Stimulated activated CD8-positive, alpha-beta memory T cell treated with anti-CD3 and anti-CD28 coated beads, Interleukin-4, amount 100 ng/mL, for 48 hours (primary cell): ENCODE results near the gene ATRN.
"Not testable (repeated sequence)": the region's sequence is repeated elsewhere in the genome, so short reads cannot be mapped to it uniquely, and the experiment has no call there.

Experiments used
- DNase-seq: peaks from one replicate; pipeline ENCODE4 v3.0.0-alpha.2; 2020

The ATRN gene

DNA sequence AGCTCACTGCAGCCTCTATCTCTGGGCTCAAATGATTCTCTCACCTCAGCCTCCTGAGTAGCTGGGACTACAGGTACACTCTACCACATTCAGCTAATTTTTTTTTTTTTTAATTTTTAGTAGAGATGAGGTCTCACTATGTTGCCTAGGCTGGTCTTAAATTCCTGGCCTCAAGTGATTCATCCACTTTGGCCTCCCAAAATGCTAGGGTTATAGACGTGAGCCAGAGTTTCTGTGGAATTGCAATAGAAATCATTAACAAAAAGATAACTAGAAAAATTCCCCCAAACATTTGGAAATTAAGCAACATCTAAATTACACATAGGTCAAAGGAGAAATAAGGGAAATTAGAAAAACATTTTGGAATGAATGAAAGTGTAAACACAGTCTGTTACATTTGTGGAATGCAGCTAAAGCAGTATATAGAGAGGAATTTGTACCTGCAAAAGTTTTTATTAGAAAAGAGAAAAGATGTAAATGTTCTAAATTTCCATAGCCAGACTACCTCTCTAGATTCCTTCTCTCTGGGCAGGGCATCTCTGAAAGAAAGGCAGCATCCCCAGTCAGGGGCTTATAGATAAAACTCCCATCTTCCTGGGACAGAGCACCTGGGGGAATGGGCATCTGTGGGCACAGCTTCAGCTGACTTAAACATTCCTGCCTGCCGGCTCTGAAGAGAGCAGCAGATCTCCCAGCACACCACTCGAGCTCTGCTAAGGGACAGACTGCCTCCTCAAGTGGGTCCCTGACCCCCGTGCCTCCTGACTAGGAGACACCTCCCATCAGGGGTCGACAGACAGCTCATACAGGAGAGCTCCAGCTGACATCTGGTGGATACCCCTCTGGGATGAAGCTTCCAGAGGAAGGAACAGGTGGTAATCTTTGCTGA is 51.3 kb downstream of the ATRN start:
- no peak for DNase-seq

DNA sequence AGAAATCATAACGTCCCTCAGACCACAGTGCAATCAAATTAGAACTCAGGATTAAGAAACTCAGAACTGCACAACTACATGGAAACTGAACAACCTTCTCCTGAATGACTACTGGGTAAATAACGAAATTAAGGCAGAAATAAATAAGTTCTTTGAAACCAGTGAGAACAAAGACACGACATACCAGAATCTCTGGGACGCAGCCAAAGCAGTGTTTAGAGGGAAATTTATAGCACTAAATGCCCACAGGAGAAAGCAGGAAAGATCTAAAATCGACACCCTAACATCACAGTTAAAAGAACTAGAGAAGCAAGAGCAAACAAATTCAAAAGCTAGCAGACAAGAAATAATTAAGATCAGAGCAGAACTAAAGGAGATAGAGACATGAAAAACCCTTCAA is 53.9 kb downstream of the ATRN start:
- not testable (repeated sequence) for DNase-seq

DNA sequence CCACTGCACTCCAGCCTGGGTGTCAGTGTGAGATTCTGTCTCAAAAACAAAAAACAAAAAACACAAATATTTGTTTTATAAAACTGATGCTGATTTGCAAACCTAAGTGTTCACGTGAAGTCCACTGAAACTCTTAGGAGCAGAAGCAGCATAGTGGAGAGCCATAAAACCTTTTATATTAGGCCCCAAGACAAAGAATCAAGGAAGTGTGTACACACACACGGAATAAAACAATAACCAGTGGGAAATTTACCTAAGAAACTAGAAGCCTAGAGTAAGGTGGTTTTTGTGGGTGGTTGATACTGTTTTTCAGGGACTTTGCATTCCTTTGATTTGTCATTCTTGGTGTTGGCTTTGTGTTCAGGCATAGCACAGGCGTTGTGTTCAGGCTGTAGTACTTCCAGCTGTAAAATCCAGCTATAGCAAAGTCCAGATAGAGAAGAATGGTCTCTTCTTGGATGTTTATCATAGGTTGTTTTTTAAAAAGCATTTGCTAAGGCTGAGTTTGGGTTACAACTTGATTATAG is 61.3 kb downstream of the ATRN start:
- DNase-seq = no peak

DNA sequence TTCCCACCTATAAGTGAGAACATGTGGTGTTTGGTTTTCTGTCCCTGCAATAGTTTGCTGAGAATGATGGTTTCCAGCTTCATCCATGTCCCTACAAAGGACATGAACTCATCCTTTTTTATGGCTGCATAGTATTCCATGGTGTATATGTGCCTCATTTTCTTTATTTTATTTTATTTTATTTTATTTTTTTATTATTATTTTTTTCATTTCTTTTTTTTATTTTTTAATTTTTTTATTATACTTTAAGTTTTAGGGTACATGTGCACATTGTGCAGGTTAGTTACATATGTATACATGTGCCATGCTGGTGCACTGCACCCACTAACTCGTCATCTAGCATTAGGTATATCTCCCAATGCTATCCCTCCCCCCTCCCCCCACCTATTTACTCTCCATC is 66.9 kb downstream of the ATRN start:
- DNase-seq = not testable (repeated sequence)

DNA sequence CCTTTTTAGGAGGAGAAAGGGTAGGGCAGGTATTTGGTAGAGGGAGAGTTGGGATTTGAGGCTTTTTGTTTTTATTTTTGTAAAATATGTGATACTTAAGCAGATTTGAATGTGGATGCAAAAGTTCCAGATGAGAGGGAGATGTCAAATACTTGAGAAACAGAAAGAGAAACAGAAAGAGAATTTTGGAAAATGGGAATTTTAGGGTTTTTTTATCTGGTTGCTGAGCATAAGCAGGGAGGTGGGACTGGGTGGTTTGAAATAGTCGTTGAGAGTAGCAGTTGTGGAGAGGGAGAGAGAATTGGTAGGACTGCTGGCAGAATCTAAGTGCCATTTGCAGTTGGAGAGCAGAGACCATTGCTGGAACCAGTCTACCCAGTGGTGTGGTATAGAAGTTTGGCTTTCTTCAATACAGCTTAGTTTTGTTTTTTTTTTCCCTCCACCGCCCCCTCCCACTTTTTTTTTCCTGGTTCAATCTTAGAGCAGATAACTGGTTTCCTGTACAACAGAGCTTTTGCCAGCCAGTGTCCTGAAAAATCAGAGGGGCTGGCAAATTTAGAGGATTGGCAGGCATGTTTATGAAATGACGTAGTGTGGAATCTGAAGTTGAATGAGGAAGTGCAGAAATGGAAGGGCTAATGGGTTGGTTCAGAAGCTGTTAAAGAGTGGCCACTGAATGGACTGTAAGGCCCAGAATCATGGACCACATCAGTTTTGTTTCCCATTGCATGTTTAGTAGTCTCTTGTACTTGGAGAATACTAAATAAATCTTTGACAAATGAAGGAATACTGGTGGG is 68.7 kb downstream of the ATRN start:
- no peak for DNase-seq

DNA sequence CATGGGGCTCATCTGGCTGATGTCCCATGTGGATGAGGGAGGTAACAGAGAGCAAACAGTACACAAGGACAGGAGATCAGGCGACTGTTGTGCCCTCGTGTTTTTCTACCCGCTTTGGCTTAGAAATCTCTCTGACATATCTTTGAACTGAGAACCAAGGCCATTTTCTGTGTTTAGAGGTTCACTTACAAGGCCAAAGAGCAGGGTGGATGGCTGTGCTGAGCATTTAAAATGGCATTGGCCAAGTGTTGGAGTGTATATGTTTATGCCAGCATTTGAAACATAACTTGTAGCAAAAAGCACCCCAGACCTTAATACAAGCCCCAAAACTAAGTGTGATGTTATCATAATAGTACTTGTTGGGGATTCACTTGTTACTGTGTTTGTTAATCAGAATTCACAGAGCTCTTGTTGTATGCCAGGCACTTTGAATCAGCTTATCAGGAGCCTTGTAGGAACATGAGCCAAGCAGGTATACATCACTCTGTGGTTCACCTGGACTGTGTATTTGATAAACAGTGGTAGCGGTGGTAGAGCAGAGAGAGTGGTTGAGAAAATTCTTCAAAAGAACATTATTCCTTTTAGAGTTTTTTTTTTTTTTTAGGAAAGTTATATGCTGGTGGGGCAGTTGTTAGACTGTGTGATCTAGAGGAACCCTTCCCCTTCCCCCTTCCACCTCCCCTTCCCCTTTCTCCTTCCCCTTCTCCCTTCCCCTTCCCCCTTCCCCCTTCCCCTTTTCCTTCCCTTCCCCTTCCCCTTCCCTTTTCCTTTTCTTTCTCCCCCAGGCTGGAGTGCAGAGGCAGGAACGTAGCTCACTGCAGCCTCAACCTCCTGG is 71.3 kb downstream of the ATRN start:
- no peak for DNase-seq

DNA sequence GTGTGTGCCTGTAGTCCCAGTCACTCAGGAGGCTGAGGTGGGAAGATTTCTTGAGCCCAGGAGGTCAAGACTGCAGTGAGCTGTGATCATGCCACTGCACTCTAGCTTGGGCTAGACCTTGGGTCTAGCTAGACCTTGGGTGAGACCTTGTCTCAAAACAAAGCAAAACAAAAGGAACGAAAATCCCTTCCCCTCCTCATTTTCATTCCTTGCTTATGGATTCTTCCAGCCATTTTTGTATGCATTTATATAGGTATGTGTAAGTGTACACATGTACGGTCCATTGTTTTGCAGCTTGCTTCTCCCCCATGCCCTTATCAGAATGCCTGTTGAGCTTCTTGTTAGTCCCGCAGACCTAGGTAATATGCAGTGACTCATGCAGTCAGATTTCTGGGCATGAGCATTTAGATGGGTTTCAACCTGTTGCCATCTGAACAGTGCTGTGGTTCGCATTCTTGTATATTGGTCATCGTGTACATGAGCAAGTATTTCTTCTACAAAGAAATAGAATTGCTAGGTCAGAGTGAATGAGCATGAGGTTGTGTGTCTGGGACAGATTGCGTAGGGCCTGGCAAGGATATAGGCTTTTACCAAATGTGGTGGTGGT is 73.2 kb downstream of the ATRN start:
- no peak for DNase-seq

DNA sequence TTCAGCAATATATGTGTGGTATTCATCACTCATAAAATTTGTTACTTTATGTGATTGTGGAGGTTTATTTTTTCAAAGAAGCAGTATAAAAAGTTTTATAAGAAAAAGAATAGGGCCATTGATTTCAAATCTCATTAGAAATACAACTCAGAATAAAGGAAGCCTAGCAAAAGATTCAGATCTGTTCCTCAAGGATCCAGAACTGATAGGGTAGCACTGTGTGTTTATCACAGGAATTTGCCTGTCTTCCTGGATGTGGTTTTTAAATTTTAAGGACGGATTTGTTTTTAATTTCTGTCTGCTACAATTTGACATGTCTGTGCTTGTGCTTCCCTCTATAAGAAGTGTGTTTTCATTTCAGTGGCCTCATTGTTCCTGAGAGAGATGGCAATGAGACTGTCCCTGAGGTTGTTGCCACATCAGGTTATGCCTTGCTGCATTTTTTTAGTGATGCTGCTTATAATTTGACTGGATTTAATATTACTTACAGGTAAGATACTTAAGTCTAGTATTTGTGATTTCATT is 74.6 kb downstream of the ATRN start:
- no peak for DNase-seq

DNA sequence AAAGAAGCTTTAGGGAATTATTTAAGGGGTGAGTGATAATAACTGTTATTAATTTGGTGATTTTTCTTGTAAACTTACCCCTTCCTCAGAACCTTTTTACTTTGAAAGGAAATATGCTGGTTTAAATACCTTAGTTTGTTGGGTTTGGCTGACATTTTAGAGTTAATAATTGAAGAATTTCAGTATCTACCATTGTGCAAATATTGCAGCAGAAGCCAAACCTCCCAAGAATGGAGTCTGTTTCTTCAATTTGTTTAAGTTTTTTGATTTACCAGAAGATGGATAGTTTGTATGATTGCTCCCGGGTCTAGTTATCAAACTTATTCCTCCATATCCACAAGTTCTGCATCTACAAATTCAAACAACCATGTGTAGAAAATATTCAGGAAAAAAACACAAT is 77.1 kb downstream of the ATRN start:
- DNase-seq = no peak

DNA sequence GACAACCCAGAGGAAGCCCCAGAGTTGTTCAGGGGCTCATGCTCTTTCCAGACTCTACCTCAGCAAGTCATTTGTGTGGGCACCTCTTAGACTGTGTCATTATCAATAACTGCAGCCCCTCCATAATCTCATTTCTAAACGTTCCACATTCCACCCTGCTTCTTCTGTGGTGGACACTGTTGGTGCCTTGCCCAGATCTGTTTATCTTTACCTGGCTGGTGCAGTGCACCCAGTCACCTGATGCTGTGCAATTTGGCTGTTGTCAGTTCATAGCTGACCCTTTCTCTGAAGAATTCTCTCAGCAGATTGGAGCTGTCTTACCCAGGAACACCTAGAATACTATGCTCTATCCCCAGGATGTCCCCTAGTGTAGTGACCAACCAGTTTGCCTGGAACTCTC is 80.0 kb downstream of the ATRN start:
- no peak for DNase-seq

DNA sequence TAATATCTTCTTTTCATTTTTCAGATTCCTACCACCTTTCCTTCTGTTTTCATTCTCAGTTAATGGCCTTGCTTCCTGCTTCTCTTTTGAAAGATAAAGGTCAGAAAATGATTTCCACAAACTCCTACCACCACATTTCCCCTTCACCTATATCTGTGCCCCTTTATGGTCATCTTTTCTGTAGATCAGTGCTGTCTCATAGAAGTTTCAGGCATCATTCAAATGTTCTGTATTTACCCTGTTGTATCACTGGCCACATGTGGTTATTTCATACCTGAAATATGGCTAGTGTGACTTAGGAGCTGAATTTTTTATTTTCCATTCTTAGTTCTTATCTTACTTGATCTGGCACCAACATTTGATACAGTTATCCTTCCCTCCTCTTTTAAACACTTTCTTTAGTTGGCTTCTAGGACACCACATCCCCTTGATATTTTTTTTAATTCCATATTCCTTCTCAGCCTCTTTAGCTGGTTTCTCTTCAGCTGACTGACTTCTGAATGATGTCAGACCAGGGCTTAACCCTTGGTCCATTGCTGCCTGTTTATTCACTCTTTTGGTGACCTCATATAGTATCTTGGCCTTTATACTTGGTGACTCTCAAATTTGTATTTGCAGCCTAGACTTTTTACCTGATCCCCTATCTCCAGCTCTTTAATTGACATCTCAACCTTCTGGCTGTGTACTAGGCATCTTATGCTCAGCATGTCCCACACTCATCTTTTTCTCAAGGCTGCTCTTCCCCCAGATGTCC is 81.0 kb downstream of the ATRN start:
- no peak for DNase-seq

DNA sequence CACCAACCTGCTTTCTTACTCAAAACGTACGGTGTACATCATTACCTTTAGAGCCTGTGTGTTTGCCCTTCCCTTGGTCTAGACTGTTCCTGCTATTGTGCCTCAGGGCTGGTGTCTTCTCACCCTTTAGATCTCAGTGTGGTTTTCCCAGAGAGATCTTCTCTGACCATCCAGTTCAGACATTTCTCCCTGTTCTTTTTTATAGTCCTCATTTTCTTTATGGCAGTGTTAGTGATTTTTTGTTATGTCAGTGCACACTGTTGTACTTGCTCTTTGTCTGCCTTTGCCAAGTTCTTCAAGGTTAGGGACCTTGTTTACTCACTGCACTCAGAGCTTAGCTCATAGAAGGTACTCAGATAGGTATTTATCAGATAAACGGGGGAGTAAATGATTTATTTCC is 82.8 kb downstream of the ATRN start:
- DNase-seq = no peak

DNA sequence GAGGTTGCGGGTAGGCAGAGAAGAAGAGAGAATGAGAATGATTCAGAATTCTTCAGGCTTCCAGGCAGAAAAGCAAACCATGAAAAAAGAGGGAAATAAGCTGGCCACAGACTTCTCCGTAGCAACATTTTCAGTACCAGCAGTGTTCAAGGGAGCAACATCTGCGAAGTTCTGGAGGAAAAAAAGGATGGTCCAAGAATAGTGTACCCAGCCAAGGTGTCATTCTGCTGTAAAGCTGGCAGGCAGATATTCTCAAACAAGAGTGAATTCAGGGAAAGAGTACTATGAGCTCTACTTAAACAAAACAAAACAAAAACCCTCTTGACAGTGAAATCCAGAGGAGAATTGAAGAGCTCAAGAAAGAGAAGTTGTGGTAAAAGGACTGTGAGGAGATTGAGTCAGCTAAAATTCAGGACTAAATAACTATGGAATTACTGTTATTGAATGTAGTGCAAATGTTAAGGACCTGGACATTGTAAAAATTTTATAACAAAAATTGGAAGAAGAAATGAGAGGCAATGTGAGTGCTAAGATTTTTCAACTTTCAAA is 86.5 kb downstream of the ATRN start:
- no peak for DNase-seq

DNA sequence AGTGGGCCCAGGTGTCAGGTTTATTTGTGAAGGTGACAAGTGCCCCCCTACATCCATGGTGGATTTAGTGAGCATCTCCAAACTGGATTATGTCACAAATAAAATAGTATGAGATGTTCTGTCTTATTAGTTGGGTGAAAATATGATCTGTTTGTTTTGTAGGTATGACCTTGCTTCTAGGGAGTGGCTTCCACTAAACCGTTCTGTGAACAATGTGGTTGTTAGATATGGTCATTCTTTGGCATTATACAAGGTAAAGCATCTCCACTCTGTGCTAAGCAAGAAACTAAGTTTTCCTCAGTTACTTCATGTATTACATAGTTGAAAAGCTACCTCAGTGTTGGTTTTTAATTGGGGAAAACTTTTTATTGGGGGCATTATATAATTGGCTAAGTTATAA is 88.4 kb downstream of the ATRN start:
- DNase-seq = no peak

DNA sequence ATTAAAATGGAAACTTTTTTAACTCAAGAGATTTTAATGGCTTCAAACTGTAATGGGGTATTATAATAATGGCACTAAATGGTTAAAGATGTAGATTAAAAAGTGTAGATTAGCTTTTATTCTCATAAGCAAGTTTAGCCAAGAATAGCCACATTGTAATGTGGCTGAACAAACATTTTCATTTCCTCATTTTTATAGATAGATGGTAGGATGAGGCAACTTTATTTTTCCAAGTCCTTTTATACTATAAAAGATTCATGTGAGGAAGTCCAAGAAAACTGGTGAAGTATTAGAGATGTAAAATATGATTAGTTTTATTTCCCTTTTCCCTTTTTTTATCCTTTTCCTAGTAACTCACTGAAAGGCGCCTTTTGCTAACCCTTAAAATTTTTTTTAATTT is 88.8 kb downstream of the ATRN start:
- DNase-seq = no peak

DNA sequence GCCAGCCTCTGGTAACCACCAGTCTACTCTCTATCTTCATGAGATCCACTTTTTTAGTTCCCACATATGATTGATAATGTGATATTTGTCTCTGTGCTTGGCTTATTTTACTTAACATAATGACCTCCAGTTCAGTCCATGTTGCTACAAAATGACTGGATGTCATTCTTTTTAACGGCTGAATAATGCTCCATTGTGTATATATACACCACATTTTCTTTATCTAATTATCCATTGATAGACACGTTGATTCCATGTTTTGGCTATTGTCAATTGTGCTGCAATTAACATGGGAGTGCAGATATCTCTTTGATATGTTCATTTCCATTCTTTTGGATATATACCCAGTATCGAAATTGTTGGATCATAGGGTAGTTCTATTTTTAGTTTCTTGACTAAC is 89.3 kb downstream of the ATRN start:
- DNase-seq = no peak

DNA sequence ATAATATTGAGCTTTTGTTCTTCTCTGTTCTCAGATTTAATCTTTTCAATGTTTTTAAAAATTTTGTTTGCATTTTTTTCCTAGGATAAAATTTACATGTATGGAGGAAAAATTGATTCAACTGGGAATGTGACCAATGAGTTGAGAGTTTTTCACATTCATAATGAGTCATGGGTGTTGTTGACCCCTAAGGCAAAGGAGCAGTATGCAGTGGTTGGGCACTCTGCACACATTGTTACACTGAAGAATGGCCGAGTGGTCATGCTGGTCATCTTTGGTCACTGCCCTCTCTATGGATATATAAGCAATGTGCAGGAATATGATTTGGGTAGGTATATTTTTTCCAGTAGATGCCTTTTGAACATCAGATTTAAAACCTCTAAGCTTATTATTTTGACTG is 89.8 kb downstream of the ATRN start:
- DNase-seq = no peak

DNA sequence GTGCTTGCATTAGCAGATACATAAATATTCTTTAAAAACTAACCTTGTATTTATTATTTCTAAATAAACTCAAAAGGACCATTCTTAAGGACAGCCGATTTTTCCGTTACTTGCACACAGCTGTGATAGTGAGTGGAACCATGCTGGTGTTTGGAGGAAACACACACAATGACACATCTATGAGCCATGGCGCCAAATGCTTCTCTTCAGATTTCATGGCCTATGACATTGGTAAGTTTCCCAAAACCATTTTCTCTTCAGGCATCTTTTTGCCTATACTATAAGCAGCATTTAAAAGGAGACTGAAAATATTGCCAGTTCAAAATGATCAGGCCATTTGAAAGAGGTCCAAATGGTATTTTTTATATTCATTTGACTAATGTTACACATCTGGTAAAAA is 92.3 kb downstream of the ATRN start:
- no peak for DNase-seq

DNA sequence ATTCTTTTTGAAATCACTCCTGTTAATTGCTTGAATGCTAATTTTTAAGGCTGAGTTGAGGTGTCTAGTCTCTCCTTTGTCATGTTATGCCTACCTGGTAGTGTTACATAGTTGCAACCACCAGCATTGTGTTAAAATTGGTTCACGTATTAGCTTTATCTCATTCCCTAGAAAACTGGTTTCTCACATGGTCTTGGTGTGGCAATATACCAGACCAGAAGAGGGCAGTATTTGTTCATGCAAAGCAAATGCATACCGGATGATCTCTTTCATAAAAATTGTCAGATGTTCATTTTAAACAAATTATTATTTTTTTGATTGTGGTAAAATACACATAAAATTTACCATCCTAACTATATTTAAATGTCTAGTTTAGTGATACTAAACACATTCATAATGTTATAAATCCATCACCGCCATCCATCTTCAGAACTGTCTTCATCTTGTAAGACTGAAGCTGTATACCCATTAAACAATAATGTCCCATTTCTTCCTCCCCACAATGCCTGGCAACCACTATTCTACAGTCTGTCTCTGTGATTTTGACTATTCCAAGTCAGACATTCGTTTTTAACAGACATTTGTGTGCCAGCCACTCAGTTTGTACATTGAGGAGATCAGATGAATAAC is 92.8 kb downstream of the ATRN start:
- no peak for DNase-seq

DNA sequence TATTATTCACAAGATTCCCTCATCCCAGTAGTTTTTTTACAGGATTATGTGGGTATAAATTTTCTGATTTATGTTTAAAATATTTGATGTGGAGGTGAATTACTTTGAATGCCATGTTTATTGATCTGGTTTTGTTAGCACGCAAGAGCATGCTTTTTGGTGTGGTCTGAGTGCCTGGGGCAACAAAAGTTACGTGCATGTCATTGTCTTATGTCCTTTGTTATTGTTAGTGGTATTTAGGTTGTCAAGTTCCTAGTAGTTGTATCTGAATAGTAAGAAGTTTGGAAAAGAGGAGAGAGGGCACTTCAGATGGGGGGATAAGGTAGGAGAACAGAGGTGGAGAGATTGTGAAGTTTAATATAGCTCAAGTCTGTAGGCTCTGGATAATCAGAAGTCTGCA is 95.0 kb downstream of the ATRN start:
- no peak for DNase-seq

DNA sequence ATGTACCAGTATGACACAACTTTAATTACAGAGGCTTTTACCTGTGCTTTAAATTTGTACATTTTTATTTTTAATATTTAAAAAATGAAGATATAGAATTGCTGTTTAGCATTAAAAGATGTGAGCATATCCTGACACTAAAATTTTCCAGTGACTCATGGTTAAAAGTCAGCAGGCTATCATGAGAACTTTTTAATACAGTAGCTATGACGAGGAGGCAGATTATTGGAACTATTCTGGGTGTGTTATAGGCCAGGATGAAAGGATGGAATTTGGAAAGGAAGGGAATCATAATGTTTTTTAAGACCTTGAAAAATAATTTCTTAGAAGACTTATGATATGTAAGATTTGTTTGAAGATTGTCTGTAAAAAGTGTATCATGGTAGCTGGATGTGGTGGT is 101.3 kb downstream of the ATRN start:
- DNase-seq = no peak
